ENCODE data around the gene WDR13.
A peak's percentile ranks its signal among the peaks of the same experiment; 100 is the strongest.
"Not testable (repeated sequence)": the region's sequence is repeated elsewhere in the genome, so short reads cannot be mapped to it uniquely, and the experiment has no call there.

Gene WDR13

GRCh38 chrX:48595929-48596328 lies 1.4 kb upstream of the WDR13 start:
- no peak for DNase-seq

GRCh38 chrX:48598614-48599013 lies 1.3 kb downstream of the WDR13 start:
- DNase-seq = no peak

DNA sequence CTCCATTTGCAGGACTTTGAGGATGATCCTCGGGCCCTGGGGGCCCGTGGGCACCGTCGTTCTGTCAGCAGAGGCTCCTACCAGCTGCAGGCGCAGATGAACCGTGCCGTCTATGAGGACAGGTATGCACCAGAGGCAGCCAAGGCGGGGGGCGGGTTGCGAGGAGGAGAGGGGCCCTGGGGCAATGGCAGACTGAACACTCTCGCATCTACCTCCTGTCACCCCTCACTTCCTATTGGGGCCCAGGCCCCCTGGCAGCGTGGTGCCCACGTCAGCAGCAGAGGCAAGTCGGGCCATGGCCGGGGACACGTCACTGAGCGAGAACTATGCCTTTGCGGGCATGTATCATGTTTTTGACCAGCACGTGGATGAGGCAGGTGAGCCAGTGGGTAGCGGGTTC lies 2.0 kb downstream of the WDR13 start:
- DNase-seq = no peak

GRCh38 chrX:48600226-48600625 lies 2.9 kb downstream of the WDR13 start:
- no peak for DNase-seq

- DNase-seq = no peak
These were observed 4.6 kb downstream of the WDR13 start for GRCh38 chrX:48601741-48602394.

- no peak for DNase-seq
These were observed 7.4 kb downstream of the WDR13 start for GRCh38 chrX:48604701-48605100.

- DNase-seq = no peak
These were observed 8.8 kb downstream of the WDR13 start for GRCh38 chrX:48606091-48606490.

DNA sequence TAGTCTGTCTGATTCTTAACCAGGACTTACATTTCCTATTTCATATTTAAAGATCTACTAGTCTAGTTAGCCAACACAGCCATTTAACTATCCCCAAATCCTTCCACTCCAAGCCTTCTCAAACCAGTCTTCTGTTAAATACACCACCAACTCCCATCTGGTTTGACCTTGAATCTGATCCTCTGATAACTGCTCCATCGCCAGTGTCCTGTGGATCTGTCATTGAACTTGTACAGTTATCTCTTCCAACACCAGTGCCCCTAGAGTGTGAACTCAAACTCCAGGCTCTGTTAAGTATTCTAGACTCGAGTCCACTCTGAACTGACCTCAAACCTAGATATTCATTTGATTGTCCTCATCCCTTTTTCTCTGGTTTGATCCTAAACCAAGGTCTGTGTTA lies 14.4 kb downstream of the WDR13 start:
- no peak for DNase-seq

GRCh38 chrX:48613502-48614160 lies 16.3 kb downstream of the WDR13 start:
- no peak for DNase-seq

GRCh38 chrX:48616576-48616975 lies 19.3 kb downstream of the WDR13 start:
- DNase-seq = no peak

- DNase-seq = no peak
These were observed 20.4 kb downstream of the WDR13 start for GRCh38 chrX:48617542-48618340.

DNA sequence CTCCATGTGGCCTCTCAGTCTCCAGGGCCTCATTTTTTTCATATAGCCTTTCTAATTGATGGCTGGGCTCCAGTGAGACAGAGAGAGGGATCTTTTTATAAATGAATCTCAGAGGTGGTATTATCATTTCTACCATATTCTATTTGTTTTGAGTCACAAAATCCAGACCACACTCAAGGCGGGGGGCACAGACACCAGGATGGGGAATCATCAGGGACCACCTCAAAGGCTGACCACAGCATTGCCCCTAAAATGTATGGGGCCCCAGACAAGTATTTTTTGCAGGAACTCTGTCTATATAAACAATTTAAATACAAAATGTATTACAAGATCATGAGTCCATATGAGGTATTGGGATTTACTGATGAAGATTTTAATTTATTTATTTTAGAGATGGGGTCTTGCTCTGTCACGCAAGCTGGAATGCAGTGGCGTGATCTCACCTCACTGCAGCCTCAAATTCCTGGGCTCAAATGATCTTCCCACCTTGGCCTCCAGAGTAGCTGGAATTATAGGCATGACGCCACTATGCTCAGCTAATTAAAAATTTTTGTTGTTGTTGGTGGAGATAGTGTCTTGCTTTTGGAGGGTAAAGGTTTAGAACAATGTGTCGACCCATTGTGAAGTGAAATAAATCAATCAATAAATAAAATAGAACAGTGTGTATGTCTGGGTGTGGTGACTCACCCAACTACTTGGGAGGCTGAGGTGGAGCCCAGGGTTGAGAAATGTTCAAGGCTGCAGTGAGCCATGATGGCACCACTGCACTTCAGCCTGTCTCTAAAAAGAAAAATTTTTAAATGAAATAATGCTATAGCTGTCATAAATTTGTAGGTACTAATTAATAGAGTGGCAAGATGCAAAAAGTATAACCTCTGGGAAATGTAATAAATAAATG lies 29.4 kb downstream of the WDR13 start:
- DNase-seq = no peak

DNA sequence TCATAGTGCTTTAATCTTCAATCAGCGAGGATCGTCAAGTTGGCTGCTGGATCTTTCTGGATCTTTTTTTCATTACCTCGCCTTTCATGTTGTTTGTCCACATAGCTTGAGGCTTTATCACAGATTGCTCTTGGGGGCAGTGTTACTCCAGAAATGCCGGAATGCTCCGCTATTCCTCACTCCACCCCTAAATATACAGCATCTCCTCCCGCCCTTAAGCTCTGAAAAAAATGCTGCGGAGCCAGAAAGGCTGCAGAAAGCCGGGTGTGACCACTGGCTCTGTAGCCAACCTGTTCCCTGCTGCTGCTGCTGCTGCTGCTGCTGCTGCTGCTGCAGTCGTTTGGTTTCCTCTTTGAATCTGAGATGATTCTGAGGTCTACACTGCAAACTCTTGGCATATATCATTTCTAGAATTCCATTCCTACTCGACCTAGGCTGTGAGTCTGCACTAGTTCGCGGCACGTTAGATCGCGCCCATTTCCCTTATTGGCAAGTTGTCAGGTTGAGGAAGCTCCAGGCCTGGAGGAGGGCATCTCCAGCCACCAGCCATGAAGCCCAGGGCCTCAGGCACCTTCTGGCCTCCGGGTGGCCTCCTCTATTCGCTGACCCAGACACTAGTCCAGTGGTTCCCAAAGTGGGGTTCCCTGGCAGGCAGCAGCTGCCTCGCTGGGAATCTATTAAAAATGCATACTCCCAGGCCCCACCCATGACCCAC lies 34.2 kb downstream of the WDR13 start:
- DNase-seq = no peak

GRCh38 chrX:48632207-48632606 lies 34.9 kb downstream of the WDR13 start:
- DNase-seq = no peak

GRCh38 chrX:48636301-48636700 lies 39.0 kb downstream of the WDR13 start:
- DNase-seq = no peak

DNA sequence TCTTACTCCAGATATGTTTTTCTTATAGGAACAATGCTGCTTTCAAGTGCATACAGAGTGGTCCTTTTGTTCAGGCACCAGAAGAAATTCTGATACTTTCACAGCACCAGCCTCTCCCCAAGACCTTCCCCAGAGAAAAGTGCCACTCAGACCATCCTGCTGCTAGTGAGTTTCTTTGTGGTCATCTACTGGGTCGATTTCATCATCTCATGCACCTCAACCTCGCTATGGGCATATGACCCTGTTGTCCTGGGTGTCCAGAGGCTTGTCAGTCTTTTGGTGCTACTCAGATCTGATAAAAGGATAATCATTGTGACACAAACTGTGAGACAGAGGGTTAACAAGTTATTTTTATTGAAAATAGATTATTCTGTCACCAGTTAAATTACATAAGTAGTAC lies 39.5 kb downstream of the WDR13 start:
- no peak for DNase-seq

DNA sequence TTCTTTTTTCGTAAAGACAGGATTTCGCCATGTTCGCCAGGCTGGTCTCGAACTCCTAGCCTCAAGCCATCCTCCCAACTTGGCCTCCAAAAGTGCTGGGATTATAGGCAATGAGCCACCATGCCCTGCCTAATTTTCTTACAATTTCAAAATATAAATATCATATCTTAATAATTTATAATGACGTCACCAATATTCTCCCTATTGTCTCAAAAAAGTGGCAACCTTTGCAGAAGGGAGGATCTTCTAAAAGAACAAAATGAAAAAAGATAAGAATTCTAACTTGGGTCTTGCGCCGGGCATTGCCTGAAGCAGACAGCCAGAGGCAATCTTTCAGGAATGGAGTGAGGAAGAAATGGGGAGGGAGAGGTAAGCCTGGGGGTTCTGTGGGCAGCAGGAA lies 48.4 kb downstream of the WDR13 start:
- DNase-seq = no peak

- peak; percentile 6 for DNase-seq
These were observed 51.1 kb downstream of the WDR13 start for GRCh38 chrX:48648336-48648751.

GRCh38 chrX:48649102-48649501 lies 51.8 kb downstream of the WDR13 start:
- no peak for DNase-seq

- DNase-seq = not testable (repeated sequence)
These were observed 54.8 kb downstream of the WDR13 start for GRCh38 chrX:48652055-48652579.

GRCh38 chrX:48654746-48655145 lies 57.5 kb downstream of the WDR13 start:
- DNase-seq = not testable (repeated sequence)

Measured in NCI-H2081 treated with DMSO at 0.1 percent for 48 hours (cell line).